Stimulated activated CD4-positive, alpha-beta T cell treated with anti-CD3 and anti-CD28 coated beads, Interleukin-15, amount 100 ng/mL, for 48 hours (primary cell): ENCODE data around the gene ANKRD11.
A peak's percentile ranks its signal among the peaks of the same experiment; 100 is the strongest.
"Not testable (repeated sequence)": the region's sequence is repeated elsewhere in the genome, so short reads cannot be mapped to it uniquely, and the experiment has no call there.

Experiments
- DNase-seq, 2 donors: peaks; one replicate each; pipeline ENCODE4 v3.0.0-alpha.2; 2020; ENCODE audit warnings: low read depth in 2 of 2

The ANKRD11 gene

DNA sequence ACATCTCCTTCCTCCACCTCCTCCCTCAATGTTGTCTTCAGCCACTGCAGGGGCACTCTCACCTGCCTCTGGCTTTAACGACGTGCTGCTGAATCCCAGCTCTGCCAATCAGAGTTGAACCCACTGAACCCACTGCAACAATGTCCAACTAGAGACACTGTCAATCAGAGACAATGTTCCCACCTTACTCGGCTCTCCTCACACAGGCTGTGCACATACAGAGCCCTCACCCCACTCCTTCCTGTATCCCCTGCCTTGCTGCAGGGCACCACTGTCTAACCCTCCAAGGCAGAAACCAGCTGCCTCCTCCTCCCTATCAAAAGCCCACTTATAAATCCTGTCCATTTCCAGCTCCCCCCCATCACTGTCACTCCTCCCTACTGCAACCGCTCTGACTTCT is 58.7 kb downstream of the ANKRD11 start:
- DNase-seq: no peak

DNA sequence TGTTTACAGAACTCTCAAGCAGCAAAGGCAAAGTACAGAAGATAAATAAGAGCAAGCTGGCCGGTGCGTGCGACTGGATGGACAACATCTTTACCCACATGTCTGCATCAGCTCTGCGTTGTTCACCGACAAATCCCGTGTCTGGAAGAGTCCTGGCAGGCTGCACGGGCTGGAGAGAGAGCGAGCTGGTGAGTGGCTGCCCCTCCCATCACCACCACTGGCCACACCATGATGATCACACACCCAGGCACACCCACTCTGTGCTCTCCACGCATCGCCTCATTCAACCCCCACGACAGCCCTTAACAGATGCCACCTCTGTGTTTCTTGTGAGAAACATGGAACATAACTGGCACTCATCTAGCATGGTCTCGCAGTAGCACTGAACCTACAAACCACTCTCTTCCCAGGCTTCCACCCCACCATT is 59.2 kb downstream of the ANKRD11 start:
- no peak for DNase-seq

DNA sequence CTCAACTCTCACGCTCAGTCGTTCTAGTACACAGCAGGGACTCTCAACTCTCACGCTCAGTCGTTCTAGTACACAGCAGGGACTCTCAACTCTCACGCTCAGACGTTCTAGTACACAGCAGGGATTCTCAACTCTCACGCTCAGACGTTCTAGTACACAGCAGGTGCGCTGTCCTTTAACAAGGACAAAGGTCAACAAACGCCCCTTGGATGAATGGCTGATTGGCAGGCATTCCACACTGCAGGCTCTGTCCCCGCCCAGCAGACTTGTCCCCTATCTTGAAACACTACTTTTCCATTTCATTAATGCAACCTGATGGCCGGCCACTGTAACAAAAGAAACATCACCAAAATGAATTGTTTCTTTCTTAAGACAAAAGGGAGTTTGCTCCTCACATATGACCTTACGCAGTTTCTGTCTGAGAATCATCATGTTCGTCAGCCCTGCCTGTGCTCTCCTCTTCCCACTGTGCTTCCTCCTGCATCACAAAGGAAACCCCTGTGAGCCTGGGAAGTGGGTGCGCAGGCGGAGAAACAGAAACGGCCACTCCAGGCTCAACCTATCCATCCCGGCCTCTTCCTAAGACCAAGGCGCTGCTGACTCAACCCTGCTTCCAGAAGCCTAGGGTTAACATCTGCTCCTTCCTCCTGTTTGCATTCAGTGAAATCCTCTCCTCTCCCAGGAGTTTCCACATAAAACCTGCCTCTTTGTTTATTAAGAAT is 59.8 kb downstream of the ANKRD11 start:
- DNase-seq: no peak

DNA sequence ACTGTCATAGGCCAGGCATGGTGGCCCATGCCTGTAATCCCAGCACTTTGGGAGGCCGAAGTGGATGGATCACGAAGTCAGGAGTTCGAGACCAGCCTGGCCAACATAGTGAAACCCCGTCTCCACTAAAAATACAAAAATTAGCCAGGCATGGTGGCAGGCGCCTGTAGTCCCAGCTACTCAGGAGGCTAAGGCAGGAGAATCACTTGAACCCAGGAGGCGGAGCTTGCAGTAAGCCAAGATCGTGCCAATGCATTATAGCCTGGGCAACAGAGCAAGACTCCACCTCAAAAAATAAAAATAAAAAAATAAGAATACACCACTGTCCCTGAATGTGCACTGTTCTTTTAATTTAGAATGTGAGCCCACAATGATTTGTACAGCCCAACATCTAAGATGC is 61.8 kb downstream of the ANKRD11 start:
- DNase-seq: not testable (repeated sequence)

- no peak for DNase-seq
Observed at GRCh38 chr16:89426736-89427530, 63.4 kb downstream of the ANKRD11 start.

DNA sequence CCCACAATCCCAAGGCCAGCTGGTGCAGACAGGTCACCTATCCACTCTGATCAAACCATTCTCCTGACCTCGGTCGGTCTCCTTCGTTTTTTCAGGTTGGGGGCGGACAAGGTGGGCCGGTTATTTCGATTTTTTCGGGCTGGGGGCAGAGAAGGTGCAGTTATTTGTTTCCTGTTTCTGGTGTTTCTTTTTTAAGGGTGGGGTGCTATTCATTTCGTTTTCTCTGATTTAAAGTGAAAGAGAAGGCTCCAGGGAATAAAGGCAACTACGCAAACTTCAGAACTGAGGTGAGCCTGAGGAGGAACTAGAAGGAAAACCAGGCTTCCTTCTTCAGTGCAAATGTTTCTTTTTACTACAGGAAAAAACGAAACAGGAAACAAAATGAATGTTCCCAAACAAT is 64.8 kb downstream of the ANKRD11 start:
- DNase-seq: no peak

DNA sequence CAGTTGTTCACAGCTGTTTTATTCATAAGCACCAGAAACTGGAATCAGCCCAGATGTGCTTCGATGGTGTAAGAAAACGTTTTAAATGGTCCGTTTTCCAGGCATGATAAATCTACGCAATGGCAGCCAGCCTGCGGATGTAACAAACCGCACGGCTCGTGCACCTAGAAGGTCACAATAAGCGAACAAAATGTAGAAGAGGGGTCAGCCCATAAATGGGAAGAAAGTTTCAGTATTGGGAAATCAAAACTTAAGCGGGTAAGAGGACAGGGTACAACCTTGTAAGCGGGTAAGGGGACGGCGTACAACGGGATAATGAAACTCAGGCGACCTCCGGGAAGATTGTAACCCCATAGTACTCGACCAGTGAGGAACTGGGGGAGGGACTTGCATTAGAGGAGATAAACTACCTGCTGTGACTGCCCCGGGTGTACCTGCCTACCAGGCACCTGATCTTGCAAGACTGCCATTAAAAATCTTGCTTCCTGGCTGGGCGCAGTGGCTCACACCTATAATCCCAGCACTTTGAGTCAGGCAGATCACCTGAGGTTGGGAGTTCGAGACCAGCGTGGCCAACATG is 66.6 kb downstream of the ANKRD11 start:
- DNase-seq: no peak

DNA sequence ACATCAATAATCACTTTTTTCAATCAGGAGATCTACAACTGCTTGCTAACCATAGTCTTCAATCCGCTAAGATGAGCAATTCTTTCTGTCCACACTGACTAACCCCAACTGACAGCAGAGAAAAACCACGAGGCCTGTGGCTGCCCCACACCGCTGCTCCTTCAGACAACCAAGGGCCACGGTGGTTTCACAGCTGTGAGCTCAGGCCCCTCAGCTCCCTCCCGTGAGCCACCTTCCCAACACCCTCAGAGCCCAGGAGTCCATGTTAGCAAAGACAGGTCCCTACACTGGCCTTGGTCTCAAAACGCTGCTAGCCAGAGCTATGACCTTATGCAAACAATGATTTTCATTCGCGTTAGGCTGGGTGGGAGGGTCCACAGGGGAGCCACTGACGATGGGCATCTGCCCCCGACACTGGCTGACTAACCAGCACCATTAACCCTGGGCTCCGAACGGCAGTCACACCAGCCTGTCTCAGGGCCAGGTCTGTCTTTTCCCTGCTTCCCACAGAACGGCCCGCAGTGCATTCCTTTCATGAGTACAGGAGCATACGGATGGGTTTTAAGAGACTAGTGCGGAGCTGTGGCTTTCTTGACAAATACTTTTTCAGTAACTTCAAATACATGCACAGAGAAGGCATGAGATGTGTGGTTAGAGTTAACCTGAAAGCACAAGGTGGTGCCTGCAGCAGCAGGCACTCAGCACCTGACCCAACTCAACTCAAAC is 67.3 kb downstream of the ANKRD11 start:
- peak; percentile 55 to 62 for DNase-seq

- DNase-seq: peak in 1 of 2 donors; percentile 43
Observed at GRCh38 chr16:89422527-89422904, 67.8 kb downstream of the ANKRD11 start.

GRCh38 chr16:89421300-89421699 is 69.1 kb downstream of the ANKRD11 start:
- DNase-seq: not testable (repeated sequence)

DNA sequence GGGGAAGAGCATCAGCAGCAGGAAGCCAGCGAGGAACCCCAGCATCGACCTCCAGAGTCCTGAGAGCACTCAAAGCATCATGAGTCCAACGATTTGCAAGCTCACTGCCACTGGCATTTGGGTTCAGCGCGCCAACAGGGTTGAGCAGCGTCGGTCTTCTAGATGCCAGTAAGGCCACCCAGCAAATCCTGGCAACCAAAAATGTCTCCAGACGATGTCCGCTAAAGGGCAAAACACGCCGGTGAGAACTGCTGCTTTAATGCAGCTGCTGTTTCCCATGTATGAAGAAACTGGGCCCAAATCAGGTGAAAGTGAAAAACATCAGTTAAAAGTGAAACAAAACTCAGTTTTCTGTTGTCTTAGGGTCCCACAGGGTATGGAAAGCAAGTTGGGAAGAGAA is 70.2 kb downstream of the ANKRD11 start:
- no peak for DNase-seq

DNA sequence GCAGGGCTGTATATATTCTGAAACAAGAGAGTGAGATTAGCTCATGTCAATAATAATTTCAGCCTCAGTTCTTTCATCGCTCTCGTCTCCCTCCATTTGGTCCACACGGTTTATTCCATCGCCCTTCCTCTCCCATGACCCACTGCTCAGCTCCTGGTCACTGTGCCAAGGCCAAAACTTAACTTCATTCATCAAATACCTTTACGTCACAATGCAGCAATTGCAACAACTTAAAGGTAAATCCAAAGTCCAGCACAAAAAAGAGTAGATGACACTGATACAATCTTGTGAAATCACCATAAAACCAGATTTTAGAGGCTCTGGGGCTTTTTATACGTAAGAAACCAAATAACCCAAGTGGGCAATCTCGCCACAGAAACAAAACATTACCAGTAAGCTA is 72.0 kb downstream of the ANKRD11 start:
- DNase-seq: no peak

GRCh38 chr16:89417352-89417751 is 73.0 kb downstream of the ANKRD11 start:
- DNase-seq: no peak

DNA sequence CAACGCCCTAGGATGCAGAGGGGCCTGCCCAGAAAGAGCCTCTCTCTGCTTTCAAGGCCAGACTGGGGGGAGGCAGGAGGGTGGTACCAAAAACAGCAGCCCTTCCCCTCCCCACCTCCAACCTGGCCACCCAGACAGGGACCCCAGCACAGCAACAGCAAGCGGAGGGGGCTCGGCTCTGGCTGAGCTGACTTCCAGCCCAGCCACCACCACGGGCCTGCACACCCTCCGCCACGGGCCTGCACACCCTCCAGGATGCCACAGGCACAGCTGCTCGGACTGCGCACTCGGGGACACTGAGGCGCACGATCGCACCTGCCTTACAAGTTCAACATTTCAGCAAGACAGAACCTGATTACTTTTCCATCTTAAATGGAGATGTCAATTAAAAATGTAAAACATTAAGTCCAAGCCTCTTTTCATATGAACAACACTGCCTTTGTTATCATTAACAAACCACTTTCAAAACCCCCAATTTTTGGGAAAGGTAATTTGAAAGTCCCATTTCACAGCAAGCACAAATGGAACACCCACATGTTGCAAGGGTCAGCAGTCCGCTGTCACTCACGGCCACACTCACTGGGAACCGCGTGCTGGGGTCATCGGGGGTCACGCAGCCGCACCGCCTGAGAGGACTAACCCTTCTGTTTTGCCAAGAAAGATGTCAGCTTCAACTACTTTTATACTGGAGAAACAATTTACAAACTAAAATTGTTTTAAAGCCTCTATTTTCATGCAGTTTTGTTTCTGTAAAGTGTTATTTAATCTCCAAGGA is 76.4 kb downstream of the ANKRD11 start:
- no peak for DNase-seq

- no peak for DNase-seq
Observed at GRCh38 chr16:89412811-89413210, 77.5 kb downstream of the ANKRD11 start.

- DNase-seq: no peak
Observed at GRCh38 chr16:89411335-89411850, 79.0 kb downstream of the ANKRD11 start.

DNA sequence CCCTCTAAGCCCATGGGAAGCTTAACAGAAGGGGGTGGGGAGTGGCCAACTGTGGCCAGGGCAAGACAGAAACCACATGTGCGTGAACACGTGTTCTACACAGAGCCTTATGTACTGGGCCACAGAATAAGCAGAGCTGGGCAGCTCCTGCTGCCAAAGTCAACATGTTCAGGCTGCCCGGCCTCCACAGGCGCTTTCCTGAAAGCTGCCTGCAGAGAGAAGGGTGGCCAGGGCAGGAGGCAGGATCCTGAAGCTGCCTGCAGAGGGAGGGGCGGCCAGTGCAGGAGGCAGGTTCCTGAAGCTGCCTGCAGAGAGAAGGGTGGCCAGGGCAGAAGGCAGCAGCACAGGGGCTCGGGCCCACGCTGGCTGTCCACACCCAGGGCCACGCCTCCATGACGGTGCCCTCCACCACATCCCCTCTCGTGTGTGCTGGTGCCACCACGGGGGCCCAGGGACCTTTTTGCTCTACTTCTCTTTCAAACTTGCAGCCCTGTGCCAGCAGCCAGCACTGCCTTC is 79.5 kb downstream of the ANKRD11 start:
- DNase-seq: no peak

DNA sequence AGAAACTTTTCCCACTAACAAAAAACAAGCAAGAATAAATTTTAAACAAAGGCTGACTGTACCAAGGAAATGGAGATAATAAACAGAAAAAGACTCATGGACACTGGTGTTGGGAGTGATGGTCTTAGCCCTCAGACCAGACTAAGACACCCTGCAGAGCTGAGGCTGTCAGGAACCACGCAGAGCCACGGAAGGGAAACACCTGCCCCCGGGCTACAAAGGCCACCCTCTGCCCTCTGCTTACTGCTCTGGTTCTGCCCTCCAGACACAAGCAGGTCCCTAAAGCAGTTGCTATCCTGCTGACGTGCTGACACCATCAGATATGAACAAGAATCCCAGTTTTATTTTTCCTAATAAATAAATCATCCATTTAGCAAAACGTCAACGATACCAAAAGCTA is 80.0 kb downstream of the ANKRD11 start:
- no peak for DNase-seq

- peak; percentile 36 to 38 for DNase-seq
Observed at GRCh38 chr16:89409161-89409711, 81.1 kb downstream of the ANKRD11 start.

DNA sequence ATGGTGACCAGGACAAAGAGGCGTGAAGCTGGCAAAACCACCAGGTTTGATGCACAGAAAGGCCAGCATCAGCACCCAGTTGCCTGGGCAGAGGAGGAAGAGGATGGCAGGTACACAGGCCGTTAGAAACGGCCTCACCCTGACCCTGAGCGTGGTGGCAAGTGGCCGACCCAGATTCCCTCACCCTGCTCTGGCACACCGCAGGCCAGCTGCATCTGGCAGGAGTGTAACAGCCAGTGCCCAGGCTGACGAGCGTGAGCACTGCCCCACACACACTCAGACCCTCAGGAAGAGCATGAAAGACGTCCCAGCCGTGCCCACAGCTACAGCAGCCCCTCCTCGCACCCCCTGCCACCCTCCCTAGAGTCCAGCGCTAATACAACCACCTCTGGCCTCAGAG is 82.0 kb downstream of the ANKRD11 start:
- no peak for DNase-seq

GRCh38 chr16:89407925-89408300 is 82.4 kb downstream of the ANKRD11 start:
- no peak for DNase-seq
